GM19397 (cell line): ENCODE results near the gene FUZ.
A peak's percentile ranks its signal among the peaks of the same experiment; 100 is the strongest.
"Not testable (repeated sequence)": the region's sequence is repeated elsewhere in the genome, so short reads cannot be mapped to it uniquely, and the experiment has no call there.

ENCODE experiments used
- ATAC-seq: cut with Tn5 transposase; IDR thresholded peaks from one replicate; pipeline ENCODE4 v1.9.1; 2021; ENCODE audit warnings: mild to moderate bottlenecking, moderate library complexity; ENCODE audit not compliant: unreplicated experiment

FUZ gene

GRCh38 chr19:49833599-49833998 is 20.5 kb upstream of the FUZ start:
- no peak for ATAC-seq

DNA sequence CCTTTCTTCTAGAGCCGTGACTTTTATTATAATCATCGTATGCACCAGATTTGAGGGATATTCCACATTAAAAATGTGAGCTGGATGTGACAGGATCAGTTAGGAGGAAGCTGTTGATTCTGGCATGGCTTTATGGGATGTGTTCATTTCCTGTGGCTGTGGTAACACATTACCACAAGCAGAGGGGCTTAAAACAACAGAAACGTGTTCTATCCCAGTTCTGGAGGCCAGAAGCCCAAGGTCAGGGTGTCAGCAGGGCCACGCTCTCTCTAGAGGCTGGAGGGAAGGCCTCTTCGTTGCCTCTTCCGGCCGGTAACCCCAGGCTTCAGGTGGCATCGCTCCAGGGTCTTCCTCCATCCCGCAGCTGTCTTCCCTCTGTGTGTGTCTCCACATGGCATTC is 19.5 kb upstream of the FUZ start:
- ATAC-seq, result no peak

DNA sequence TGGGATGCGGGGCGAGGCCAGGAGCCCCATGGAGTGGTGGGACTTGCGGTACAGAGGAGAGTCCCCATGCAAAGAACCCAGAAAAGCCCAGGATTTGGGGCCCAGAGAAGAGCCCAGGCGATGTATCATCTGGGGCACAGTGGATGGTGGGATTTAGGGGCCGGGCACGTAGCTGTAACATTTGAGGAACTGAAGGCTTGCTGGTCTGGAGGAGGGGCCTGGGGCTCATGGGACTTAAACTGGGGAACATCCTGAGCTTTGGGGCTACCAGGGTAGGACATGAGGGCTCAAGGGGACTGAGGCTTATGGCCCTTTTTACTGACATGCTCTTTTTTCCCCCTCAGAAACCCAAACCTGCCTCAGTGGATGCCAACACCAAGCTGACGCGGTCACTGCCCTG is 18.5 kb upstream of the FUZ start:
- no peak for ATAC-seq

DNA sequence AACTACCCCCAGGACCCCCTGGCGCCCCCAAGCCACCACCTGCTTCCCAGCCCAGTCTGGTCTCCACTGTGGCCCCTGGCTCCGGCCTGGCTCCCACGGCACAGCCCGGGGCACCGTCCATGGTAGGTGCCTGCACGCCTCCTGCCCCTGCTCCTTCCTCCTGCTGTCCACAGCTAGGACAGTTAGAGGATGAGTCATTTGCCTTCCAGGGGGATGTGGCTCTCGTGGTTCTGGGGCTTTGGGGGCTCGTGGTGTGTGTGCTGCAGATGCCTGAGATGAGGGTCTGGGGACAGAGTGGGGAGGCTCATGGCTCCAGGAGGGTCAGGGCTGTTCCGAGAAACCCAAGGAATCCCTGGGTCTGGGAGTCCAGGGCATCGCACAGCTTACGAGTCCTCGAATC is 17.7 kb upstream of the FUZ start:
- no peak for ATAC-seq

- no peak for ATAC-seq
Observed at GRCh38 chr19:49829721-49830120, 16.6 kb upstream of the FUZ start.

DNA sequence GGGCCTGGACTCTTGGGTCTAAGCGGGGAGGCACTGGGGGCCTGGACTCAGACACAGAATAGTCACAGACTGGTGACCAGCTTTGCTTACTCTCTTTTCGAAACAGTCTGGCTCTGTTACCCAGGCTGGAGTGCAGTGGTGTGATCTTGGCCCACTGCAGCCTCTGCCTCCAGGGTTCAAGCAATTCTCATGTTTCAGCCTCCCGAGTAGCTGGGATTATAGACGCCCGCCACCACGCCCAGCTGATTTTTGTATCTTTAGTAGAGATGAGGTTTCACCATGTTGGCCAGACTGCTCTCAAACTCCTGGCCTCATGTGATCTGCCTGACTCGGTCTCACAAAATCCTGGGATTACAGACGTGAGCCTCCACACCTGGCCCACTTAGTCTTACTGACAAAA is 16.1 kb upstream of the FUZ start:
- no peak for ATAC-seq

DNA sequence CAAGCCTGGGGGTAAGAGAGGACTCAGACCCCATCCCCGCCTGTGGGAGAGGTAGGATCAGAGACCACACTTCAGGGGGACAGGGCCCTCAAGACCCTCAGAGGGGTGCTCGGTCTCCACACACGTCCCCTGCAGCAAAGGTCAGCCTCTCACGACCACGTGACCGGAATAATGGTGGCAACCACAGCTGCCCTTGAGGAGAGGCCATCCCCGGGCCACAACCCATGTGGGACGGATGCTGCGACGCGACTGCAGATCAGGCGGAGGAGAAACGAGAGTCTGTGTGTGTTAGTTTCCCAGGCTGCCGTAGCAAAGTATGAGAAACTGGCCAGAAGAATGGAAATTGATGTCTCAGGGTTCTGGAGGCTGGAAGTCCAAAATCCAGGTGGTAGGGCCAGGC is 13.9 kb upstream of the FUZ start:
- no peak for ATAC-seq

DNA sequence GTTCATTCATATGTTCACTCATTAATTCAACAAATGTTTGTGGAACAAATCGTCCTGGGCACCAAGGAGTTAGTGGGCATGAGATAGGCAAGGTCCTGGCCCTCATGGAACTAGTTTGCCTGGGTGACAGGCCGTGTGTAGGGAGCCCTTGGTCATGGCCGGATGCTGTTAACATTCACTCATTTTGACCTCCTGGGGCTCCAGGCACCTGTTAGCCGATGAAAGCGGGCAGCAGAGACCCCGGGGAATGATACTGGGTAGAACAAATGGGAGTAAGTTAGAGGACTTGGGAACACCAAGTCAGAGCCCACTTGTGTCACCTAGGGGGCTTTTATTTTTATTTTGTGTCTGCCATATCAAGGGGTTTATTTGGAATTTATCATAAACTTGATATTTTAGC is 11.6 kb upstream of the FUZ start:
- no peak for ATAC-seq

DNA sequence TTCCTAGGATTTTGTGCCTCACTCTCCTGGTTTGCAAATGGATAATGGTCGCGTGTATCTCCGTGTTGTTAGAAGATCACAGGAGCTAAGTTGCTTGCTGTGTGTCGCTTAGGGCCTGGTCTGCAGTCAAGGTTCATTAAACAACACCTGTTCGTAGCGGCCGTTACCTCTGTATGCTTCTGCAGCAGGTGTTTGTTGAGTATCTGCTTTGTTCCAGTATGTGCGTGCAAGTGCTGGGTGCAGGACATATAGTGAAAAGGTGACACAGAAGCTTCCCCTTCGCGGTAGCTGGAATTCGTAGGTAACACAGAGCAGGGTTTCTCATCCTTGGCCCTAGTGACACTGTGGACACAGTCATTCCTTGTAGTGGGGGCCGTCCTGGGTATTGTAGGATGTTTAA is 10.4 kb upstream of the FUZ start:
- ATAC-seq, result no peak

GRCh38 chr19:49820125-49820524 is 7.0 kb upstream of the FUZ start:
- no peak for ATAC-seq

DNA sequence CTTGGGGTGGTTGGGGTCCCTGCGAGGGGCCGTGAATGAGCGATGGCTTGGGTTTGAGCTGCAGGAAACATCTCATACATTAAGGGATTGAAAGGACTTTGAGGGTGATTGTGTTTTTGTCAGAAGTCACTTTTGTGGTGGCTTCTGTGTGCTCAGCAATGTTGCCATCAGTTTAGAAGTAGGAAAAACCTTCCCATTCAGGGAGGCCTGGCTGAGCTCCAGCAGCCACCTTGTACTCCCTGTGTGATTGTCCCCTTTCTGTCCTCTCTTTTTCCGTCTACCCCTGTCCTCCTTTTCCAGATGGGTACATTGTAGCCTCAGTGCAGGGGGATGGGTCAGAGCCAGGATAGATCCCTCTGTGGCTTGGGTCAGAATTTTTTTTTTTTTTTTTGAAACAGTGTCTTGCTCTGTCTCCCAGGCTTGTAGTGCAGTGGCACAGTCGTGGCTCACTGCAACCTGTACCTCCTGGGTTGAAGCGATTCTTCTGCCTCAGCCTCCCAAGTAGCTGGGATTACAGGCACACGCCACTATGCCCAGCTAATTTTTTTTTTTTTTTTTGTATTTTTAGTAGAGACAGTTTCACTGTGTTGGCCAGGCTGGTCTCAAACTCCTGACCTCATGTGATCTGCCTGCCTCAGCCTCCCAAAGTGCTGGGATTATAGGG is 6.5 kb upstream of the FUZ start:
- not testable (repeated sequence) for ATAC-seq

- peak; percentile 3 for ATAC-seq
Observed at GRCh38 chr19:49818649-49819370, 5.7 kb upstream of the FUZ start.

DNA sequence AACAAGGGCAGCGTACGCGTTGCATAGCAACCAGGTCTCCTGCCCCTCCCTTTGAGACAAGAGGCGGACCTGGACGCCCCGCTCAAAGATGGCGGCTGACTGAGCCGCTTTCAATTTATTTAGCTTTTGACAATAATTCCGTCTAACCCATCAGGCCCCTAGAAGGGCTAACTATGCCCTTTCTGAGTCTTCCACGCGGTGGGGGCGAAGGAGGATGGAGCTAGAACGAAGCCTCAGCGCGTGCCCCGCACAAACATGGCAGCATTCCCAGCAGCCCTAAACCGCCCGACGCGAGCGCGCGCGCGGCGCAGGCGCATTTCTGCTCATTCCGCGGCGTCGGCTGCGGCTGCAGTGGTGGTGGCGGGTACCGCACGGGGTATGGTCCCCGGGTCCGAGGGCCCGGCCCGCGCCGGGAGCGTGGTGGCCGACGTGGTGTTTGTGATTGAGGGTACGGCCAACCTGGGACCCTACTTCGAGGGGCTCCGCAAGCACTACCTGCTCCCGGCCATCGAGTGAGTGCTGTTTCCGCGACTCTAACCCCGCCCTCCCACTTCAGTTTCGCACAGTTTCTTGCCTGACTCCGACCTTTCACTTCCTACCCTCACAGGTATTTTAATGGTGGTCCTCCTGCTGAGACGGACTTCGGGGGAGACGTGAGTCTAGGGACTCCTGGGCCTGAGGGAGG is 5.0 kb upstream of the FUZ start, which contains the start of gene MED25:
Gene MED25, plus strand, starts transcription at position 326 of the 685 bp plus-strand sequence. Its CDS starts 53 bp downstream, at position 379.
- peak; percentile 65 for ATAC-seq

- no peak for ATAC-seq
Observed at GRCh38 chr19:49816590-49816989, 3.5 kb upstream of the FUZ start.

DNA sequence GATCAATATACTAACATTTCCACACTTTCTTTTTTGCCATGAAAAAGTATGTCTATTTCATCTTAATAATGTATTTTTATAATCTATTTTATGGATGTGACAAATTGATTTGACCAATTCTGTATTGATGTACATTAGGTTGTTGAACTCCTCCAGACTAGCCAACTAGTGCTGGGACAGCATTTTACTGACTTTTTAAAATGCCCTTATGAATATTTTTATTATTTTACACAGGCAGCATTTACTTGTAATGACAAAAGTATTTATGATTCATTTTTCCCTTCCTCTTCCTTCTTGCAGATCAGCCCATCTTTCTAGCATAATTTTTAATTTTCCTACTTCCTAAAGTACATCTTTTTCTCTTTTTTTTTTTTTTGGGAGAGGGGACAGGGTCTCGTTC is 918 bp upstream of the FUZ start:
- no peak for ATAC-seq

- no peak for ATAC-seq
Observed at GRCh38 chr19:49812452-49812996, 568 bp downstream of the FUZ start.

GRCh38 chr19:49811328-49811727 is 1.8 kb downstream of the FUZ start:
- ATAC-seq, result no peak

DNA sequence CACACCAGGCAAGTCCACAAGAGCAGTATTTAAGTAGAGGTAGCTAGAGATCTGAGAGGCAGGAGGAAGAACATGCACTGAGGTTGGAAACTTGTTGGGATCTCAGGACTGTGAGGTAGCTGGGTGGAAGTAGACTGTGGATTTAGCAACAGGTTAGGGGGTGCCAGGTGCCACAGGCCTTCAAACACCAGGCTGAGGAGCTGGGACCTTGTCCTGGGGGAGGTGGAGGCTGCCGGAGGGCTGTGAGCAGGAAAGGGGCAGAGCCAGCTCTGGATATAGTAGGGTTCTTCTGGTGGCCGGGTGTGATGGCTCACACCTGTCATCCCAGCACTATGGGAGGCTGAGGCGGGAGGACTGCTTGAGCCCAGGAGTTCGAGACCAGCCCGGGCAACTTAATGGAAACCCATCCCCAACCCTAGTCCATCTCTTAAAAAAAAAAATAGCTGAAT is 3.1 kb downstream of the FUZ start:
- ATAC-seq, result no peak

- ATAC-seq, result no peak
Observed at GRCh38 chr19:49809160-49809940, 3.7 kb downstream of the FUZ start.

- no peak for ATAC-seq
Observed at GRCh38 chr19:49808711-49809159, 4.4 kb downstream of the FUZ start.
